ENCODE measurements around the gene FOXP2. TPM values are rescaled to one million over a fixed set of nuclear protein-coding genes. Genes with fewer than 3 reads are reported as not detected.
A peak's percentile ranks its signal among the peaks of the same experiment; 100 is the strongest.

The FOXP2 gene
- total and polyA plus RNA-seq, 2 experiments from 2014 or later = 1.3 to 1.5 TPM

DNA sequence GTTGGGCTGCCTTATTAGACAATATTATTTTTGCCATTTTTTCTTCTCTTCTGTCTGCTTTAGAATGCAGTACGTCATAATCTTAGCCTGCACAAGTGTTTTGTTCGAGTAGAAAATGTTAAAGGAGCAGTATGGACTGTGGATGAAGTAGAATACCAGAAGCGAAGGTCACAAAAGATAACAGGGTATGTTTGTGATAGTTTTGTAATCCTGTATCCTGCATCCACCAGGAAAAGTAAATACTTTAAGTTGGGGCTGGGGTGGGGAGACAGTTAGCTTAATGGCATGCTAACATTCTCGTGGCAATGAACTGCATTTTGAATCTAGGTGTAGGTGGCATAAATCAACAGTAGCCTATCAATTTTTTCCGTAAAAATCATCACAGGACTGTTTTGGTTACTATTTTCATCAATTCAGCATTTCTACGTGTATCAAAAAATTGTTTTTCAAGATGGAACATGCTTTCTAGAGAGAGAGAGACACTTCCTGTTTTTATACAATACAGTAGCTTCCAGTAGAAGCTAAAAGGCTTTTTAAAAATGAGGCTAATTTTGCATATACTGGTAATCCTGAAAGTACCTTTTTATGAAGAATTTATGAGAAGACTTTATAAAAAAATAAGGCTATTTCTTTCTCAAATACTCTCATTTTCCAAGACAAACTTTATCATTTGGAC, 247.5 kb downstream of the FOXP2 start:
- TF ChIP-seq, protein P1, sequence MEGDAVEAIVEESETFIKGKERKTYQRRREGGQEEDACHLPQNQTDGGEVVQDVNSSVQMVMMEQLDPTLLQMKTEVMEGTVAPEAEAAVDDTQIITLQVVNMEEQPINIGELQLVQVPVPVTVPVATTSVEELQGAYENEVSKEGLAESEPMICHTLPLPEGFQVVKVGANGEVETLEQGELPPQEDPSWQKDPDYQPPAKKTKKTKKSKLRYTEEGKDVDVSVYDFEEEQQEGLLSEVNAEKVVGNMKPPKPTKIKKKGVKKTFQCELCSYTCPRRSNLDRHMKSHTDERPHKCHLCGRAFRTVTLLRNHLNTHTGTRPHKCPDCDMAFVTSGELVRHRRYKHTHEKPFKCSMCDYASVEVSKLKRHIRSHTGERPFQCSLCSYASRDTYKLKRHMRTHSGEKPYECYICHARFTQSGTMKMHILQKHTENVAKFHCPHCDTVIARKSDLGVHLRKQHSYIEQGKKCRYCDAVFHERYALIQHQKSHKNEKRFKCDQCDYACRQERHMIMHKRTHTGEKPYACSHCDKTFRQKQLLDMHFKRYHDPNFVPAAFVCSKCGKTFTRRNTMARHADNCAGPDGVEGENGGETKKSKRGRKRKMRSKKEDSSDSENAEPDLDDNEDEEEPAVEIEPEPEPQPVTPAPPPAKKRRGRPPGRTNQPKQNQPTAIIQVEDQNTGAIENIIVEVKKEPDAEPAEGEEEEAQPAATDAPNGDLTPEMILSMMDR (IDR thresholded peaks at IDR 0.05; ENCODE audit: low read depth, low read length) = no peak
- Histone ChIP-seq H3K36me3 (no peaks in the 10 kb centered on the region), H3K4me1 (ENCODE audit: low read depth) (peaks cover 42% of the 10 kb centered on the region), H3K27me3 (no peaks in the 10 kb centered on the region), H3K4me3 (no peak overlapping the region), H3K27ac (no peak overlapping the region), H3K9me3 (ENCODE audit: low read depth) (no peaks in the 10 kb centered on the region)
- no peak for DNase-seq (ENCODE audit: low read depth in 1 of 2, low spot score in 1 of 2)

DNA sequence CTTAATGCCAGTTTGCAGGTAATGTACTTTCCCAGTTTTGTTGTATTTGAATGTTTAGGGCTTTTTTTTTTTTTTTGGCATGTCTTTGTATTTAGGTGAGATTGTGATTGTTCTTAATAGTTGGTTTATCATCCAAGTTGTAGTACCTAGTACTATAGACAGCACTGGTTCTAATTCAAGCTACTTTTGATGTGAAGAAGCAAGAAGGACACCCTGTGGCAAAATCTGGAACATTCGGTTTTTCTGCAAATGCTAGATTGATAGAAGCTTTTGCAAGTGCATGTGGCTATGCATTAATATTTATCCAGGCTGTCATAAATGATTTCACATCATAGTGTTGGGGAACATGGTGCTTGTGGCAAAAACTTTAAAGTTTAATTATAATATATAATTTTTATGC, 248.9 kb downstream of the FOXP2 start:
- peak; percentile 54 to 61 for DNase-seq (ENCODE audit: low read depth in 1 of 2, low spot score in 1 of 2)
- no peak overlapping the region for H3K27ac ChIP-seq
- TF ChIP-seq, protein P1 (IDR thresholded peaks at IDR 0.05; ENCODE audit: low read depth, low read length) = peak; percentile 47

DNA sequence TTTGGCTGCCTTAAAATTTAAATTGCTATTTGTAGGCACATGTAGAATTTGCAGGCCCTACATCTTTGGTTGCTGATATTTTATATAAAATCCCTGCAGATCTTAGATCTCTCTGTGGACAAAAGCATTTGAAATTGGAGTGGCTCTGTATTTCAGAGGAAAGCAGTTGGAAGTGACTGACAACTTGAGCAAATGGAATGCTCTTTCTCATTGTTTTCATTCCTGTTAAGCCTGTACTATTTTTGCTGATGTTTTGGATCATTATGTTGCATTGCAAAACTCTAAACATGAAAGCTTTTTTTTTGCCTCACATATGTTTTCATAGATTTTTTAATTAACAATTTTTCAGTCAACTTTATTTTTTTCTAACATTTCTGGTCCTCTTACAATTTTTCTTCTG, 256.1 kb downstream of the FOXP2 start:
- H3K36me3 ChIP-seq = no peaks in the 10 kb centered on the region
- TF ChIP-seq, protein P1 (IDR thresholded peaks at IDR 0.05; ENCODE audit: low read depth, low read length) = no peak
- H3K9me3 ChIP-seq (ENCODE audit: low read depth) = no peaks in the 10 kb centered on the region
- no peak overlapping the region for H3K27ac ChIP-seq
- H3K4me1 ChIP-seq (ENCODE audit: low read depth) = peaks cover 11% of the 10 kb centered on the region
- no peaks in the 10 kb centered on the region for H3K27me3 ChIP-seq
- no peak for DNase-seq (ENCODE audit: low read depth in 1 of 2, low spot score in 1 of 2)
- H3K4me3 ChIP-seq = no peak overlapping the region

More for the DNA sequence above, 248.9 kb downstream of the FOXP2 start:
- Histone ChIP-seq H3K9me3 (ENCODE audit: low read depth) (no peaks in the 10 kb centered on the region), H3K36me3 (no peaks in the 10 kb centered on the region), H3K4me3 (no peak overlapping the region), H3K27me3 (no peaks in the 10 kb centered on the region), H3K4me1 (ENCODE audit: low read depth) (peaks cover 41% of the 10 kb centered on the region)

DNA sequence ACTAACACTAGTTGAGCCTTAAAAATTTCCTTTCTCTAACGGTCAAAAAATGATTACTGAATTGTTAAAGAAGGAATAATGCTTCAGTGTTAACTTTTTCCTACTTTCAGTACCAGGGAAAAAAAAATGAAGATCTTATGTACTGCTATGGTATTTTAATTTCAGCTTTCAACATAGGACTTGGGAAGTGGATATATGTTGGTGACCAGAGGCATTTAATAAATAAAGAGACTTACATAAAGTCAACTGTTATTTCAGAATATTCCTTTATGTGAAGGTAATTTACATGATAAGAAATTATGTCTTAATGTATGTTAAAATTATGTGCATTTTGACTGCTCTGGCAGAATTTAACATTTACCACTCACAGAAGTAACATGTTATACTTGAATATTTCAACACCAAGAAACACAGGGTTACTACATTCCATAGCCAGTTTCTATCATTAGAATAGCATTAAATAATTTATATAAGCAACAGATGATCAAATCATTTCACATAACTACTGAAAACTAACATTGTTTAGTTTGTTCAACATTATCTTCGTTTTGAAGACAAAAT, 257.0 kb downstream of the FOXP2 start:
- Histone ChIP-seq H3K27me3 (no peaks in the 10 kb centered on the region), H3K27ac (no peak overlapping the region), H3K4me3 (no peak overlapping the region), H3K4me1 (ENCODE audit: low read depth) (peaks cover 11% of the 10 kb centered on the region), H3K36me3 (no peaks in the 10 kb centered on the region), H3K9me3 (ENCODE audit: low read depth) (no peaks in the 10 kb centered on the region)
- TF ChIP-seq, protein P1 (IDR thresholded peaks at IDR 0.05; ENCODE audit: low read depth, low read length) = no peak
- no peak for DNase-seq (ENCODE audit: low read depth in 1 of 2, low spot score in 1 of 2)

DNA sequence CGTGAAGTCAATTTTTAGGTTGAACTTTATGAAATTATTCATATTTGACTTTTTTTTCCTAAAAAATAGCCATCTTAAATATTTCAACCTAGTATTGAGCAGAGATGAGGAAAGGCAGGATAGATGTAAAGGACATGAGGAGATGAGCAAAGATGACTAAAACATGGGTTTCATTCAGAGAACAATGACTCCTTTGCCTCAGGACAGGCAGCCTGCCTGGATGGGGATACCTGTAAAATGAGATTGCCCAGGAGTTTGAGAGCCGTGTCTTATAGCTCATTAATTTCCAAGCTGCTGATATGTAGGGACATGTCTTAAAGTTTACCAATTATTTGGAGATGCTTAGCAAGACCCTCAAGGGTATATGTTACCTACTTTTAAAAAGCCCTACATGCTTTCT, 263.5 kb downstream of the FOXP2 start:
- no peak overlapping the region for H3K27ac ChIP-seq
- no peaks in the 10 kb centered on the region for H3K36me3 ChIP-seq
- no peaks in the 10 kb centered on the region for H3K9me3 ChIP-seq (ENCODE audit: low read depth)
- H3K4me1 ChIP-seq (ENCODE audit: low read depth) = no peaks in the 10 kb centered on the region
- DNase-seq (ENCODE audit: low read depth in 1 of 2, low spot score in 1 of 2) = no peak
- H3K27me3 ChIP-seq = no peaks in the 10 kb centered on the region
- TF ChIP-seq, protein P1 (IDR thresholded peaks at IDR 0.05; ENCODE audit: low read depth, low read length) = no peak
- H3K4me3 ChIP-seq = no peak overlapping the region

Data from cardiac muscle cell (in vitro differentiated cells and primary cell).